GM12878 (cell line): Measurements from ENCODE around the gene ST8SIA1. TPM values are rescaled to one million over a fixed set of nuclear protein-coding genes. Genes with fewer than 3 reads are reported as not detected.

Experiments
- ATAC-seq: fragments of 200-7000 bp; cut with Tn5 transposase; 3 replicates; pipeline ENCODE4 v1.9.1; 2020; ENCODE audit warnings: mild to moderate bottlenecking, moderate library complexity
- BruUV-seq: library from RNA; stranded (reverse); fragments of 400-500 nt; replicated peaks from 2 replicates; lab custom pipeline; 2021; lab: Mats Ljungman, UMichigan
- CTCF ChIA-PET: fragments of 300-600 bp; sonication (Branson Sonifier 250); formaldehyde crosslinking; extraction: SDS; loops from one replicate; lab custom pipeline; 2021; ENCODE audit warnings: inconsistent platforms; lab: Yijun Ruan, JAX
- POLR2A ChIA-PET: fragments of 350-600 bp; formaldehyde crosslinking; extraction: SDS; loops from one replicate; lab custom pipeline; 2021; ENCODE audit warnings: inconsistent platforms; lab: Charles Lee
- RAD21 ChIA-PET: fragments of 300-600 bp; sonication (Branson Sonifier 250); formaldehyde crosslinking; loops from one replicate; lab custom pipeline; 2023; ENCODE audit warnings: antibody characterized with exemption; ENCODE audit not compliant: unreplicated experiment; lab: Charles Lee
- SMC1A ChIA-PET: fragments of 300-600 bp; sonication (Branson Sonifier 250); formaldehyde crosslinking; loops from one replicate; lab custom pipeline; 2023; ENCODE audit not compliant: unreplicated experiment, uncharacterized antibody; lab: Charles Lee
- DNase-seq: peaks from one replicate; pipeline ENCODE4 v3.0.0-alpha.2; 2011; ENCODE audit warnings: low read depth, low spot score
- FAIRE-seq: peaks from 3 replicates; lab custom pipeline; 2011; peaks lifted over from hg19 to GRCh38; lab: Jason Lieb, UNC
- H2AFZ ChIP-seq: 2 replicates; pipeline ENCODE4 v1.6.0; 2011; ENCODE audit warnings: low read depth, low read length, control low read depth; ENCODE audit not compliant: control insufficient read depth
- H3K27ac ChIP-seq: 2 replicates; pipeline ENCODE4 v1.5.1; 2011; ENCODE audit warnings: control low read depth; ENCODE audit not compliant: control insufficient read depth, insufficient read depth
- H3K27me3 ChIP-seq, 2 experiments: replicated peaks in 1 of 2; 2 replicates each; pipeline versions ENCODE4 v1.6.0 to v1.6.1; 2011; ENCODE audit warnings: low read length in 1 of 2; ENCODE audit not compliant: control insufficient read depth in 2 of 2, insufficient read depth in 2 of 2
- H3K36me3 ChIP-seq, 2 experiments: 2 replicates each; pipeline ENCODE4 v1.5.1; 2011; ENCODE audit warnings: low read length in 1 of 2; ENCODE audit not compliant: control insufficient read depth in 2 of 2, insufficient read depth in 2 of 2
- H3K4me1 ChIP-seq: 2 replicates; pipeline ENCODE4 v1.6.1; 2011; ENCODE audit warnings: mild to moderate bottlenecking, low read length, moderate library complexity, mixed read lengths; ENCODE audit not compliant: control insufficient read depth, insufficient read depth
- H3K4me2 ChIP-seq: 2 replicates; pipeline ENCODE4 v1.6.0; 2011; ENCODE audit warnings: control low read depth; ENCODE audit not compliant: control insufficient read depth, insufficient read depth
- H3K4me3 ChIP-seq: fragments of 200-600 bp; sonication (generic); 2 replicates; pipeline ENCODE4 v1.5.1; 2016
- H3K79me2 ChIP-seq: 2 replicates; pipeline ENCODE4 v1.6.0; 2011; ENCODE audit warnings: low read length; ENCODE audit not compliant: control insufficient read depth, insufficient read depth
- H3K9ac ChIP-seq: 2 replicates; pipeline ENCODE4 v1.8.0; 2011; ENCODE audit warnings: low read length, control low read depth, mixed read lengths; ENCODE audit not compliant: control insufficient read depth, insufficient read depth
- H3K9me3 ChIP-seq: replicated peaks from 3 replicates; pipeline ENCODE4 v1.5.1; 2011; ENCODE audit warnings: mild to moderate bottlenecking, low read length; ENCODE audit not compliant: control insufficient read depth, insufficient read depth
- H4K20me1 ChIP-seq: 2 replicates; pipeline ENCODE4 v1.6.0; 2011; ENCODE audit not compliant: control insufficient read depth, insufficient read depth
- EED ChIP-seq: sonication (generic); IDR thresholded peaks from 2 replicates; pipeline ENCODE4 v1.6.1; 2016; ENCODE audit warnings: antibody characterized with exemption, low read depth
- PAX8 ChIP-seq: fragments of 450-650 bp; IDR thresholded peaks from 2 replicates; pipeline ENCODE4 v1.6.1; 2017; ENCODE audit warnings: mild to moderate bottlenecking, moderate library complexity
- SPI1 ChIP-seq: IDR thresholded peaks from 2 replicates; pipeline ENCODE4 v1.6.1; 2011; ENCODE audit warnings: low read depth, mild to moderate bottlenecking, low read length, moderate library complexity, borderline replicate concordance; ENCODE audit not compliant: insufficient read depth
- TCF7 ChIP-seq: IDR thresholded peaks from 2 replicates; pipeline ENCODE4 v1.6.1; 2014; ENCODE audit warnings: antibody characterized with exemption, borderline replicate concordance
- YY1 ChIP-seq: IDR thresholded peaks from 2 replicates; pipeline ENCODE4 v1.6.1; 2011; ENCODE audit warnings: low read depth, mild to moderate bottlenecking, low read length
- ZNF622 ChIP-seq: fragments of 450-650 bp; IDR thresholded peaks from 2 replicates; pipeline ENCODE4 v1.6.1; 2017; ENCODE audit warnings: mild to moderate bottlenecking, inconsistent platforms
- WGBS: methylation state at CpG from one replicate; pipeline ENCODE4 v1.1.6; 2016; ENCODE audit warnings: low lambda C conversion rate; ENCODE audit not compliant: insufficient replicate concordance, insufficient coverage; ENCODE audit errors: missing lambda C conversion rate; 5-methylcytosine and 5-hydroxymethylcytosine counted together
- in situ Hi-C: fragments of 300-500 bp; cut with MboI; formaldehyde crosslinking; loops from 9 replicates; pipeline ENCODE4 v1.14.3; 2018; ENCODE audit warnings: mixed read lengths
- intact Hi-C: fragments of 100-400 bp; cut with micrococcal nuclease; formaldehyde crosslinking; loops from one replicate; pipeline ENCODE4 v1.14.2; 2022; ENCODE audit not compliant: unreplicated experiment
- polyA plus RNA-seq, 11 experiments: library from polyadenylated mRNA; depleted of rRNA in 4 of 11; unstranded in 6 of 11; stranded (reverse) in 5 of 11; fragments of >200 nt; fragmentation: Nextera tagmentation in 4 of 11; fragmentation: Illumina TruSeq in 1 of 11; extraction: Ambion mirVana in 4 of 11; extraction: Trizol in 1 of 11; gene quantifications; 1 replicate in 1 of 11; 2 replicates in 10 of 11; pipeline versions ENCODE4 v1.2.1 to v1.2.3, GENCODE V29; 2011 to 2016; ENCODE audit warnings: inconsistent platforms in 2 of 11, missing spikeins in 2 of 11, low read depth in 1 of 11
- total RNA-seq, 4 experiments: library from RNA; depleted of rRNA in 3 of 4; stranded (reverse); fragments of >200 nt in 3 of 4; fragmentation: Illumina TruSeq in 1 of 4; extraction: Trizol in 1 of 4; gene quantifications; 2 replicates each; pipeline versions ENCODE4 v1.2.1 to v1.2.3, GENCODE V29; 2013 to 2021
- TF ChIP-seq, protein P1 (sequence below): fragments of 450-650 bp; IDR thresholded peaks from 2 replicates; pipeline ENCODE4 v1.6.1; 2014; ENCODE audit warnings: mild to moderate bottlenecking
- TF ChIP-seq, protein P2 (sequence below): fragments of 450-650 bp; IDR thresholded peaks from 2 replicates; pipeline ENCODE4 v1.6.1; 2017; ENCODE audit warnings: borderline replicate concordance
- TF ChIP-seq, protein P3 (sequence below): fragments of 450-650 bp; IDR thresholded peaks from 2 replicates; pipeline ENCODE4 v1.6.1; 2017; ENCODE audit warnings: low read depth, mild to moderate bottlenecking, moderate library complexity

Gene ST8SIA1
- total and polyA plus RNA-seq, 10 of the 15 experiments (the other 5 are each of a cell fraction or from before 2014, with no cell fraction given), result 0.23 to 0.35 (median 0.23) TPM; not detected in 7

DNA sequence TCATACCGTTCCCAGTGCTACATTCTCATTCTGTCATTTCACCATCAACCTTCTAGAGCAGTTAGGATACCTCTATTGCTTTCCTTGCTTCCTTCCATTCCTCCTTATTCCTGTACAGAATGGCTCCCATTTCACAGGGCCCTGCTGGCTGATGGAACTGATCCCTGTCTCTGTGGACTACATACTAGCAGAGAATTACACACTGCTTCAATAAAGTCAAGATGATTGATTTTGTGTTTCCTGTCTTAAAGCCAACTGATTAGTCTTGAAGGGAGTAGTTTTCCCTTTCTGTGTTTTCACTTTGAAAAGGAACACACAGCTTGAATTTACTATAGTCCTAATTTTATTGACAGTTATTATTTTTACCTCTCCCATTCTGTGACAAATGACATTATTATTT is 130.1 kb downstream of the ST8SIA1 start:
- BruUV-seq, result no TSS peak
- ChIA-PET RAD21 (no interaction called here), CTCF (interaction anchor here (0.6 to 1.1 kb wide), 2 partner anchors 255 to 1236 kb away, joined by 3 read pairs; no protein-coding TSS in a partner anchor), SMC1A (no interaction called here), POLR2A (no interaction called here)
- Histone ChIP-seq H3K9ac (no peak overlapping the region), H3K79me2 (no peaks in the 10 kb centered on the region), H3K27ac (no peak overlapping the region), H3K4me3 (no peak overlapping the region), H3K4me2 (no peak overlapping the region), H3K4me1 (no peaks in the 10 kb centered on the region), H3K36me3 (no peaks in the 10 kb centered on the region), H3K27me3 (no peaks in the 10 kb centered on the region), H2AFZ (no peak overlapping the region), H4K20me1 (no peaks in the 10 kb centered on the region), H3K9me3 (no peaks in the 10 kb centered on the region)
- FAIRE-seq, result no peak
- in situ Hi-C loops, result no loop called here
- no peak for DNase-seq
- no peak for ATAC-seq
- TF ChIP-seq TCF7 (no peak), YY1 (no peak), SPI1 (no peak), PAX8 (no peak), ZNF622 (no peak), EED (no peak)
- TF ChIP-seq, protein P1, sequence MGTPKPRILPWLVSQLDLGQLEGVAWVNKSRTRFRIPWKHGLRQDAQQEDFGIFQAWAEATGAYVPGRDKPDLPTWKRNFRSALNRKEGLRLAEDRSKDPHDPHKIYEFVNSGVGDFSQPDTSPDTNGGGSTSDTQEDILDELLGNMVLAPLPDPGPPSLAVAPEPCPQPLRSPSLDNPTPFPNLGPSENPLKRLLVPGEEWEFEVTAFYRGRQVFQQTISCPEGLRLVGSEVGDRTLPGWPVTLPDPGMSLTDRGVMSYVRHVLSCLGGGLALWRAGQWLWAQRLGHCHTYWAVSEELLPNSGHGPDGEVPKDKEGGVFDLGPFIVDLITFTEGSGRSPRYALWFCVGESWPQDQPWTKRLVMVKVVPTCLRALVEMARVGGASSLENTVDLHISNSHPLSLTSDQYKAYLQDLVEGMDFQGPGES, result no peak
- TF ChIP-seq, protein P2, sequence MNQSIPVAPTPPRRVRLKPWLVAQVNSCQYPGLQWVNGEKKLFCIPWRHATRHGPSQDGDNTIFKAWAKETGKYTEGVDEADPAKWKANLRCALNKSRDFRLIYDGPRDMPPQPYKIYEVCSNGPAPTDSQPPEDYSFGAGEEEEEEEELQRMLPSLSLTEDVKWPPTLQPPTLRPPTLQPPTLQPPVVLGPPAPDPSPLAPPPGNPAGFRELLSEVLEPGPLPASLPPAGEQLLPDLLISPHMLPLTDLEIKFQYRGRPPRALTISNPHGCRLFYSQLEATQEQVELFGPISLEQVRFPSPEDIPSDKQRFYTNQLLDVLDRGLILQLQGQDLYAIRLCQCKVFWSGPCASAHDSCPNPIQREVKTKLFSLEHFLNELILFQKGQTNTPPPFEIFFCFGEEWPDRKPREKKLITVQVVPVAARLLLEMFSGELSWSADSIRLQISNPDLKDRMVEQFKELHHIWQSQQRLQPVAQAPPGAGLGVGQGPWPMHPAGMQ, result no peak
- TF ChIP-seq, protein P3, sequence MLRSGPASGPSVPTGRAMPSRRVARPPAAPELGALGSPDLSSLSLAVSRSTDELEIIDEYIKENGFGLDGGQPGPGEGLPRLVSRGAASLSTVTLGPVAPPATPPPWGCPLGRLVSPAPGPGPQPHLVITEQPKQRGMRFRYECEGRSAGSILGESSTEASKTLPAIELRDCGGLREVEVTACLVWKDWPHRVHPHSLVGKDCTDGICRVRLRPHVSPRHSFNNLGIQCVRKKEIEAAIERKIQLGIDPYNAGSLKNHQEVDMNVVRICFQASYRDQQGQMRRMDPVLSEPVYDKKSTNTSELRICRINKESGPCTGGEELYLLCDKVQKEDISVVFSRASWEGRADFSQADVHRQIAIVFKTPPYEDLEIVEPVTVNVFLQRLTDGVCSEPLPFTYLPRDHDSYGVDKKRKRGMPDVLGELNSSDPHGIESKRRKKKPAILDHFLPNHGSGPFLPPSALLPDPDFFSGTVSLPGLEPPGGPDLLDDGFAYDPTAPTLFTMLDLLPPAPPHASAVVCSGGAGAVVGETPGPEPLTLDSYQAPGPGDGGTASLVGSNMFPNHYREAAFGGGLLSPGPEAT, result no peak
- WGBS, result 0% methylated on average over 1 of the region's 1 CpG
- intact Hi-C loops, result no loop called here
